SK-N-SH treated with all-trans-retinoic acid at 6 μM for 48 hours (cell line): ENCODE measurements around the gene RGS6.

Source experiments
- ATAC-seq: fragments of 200-7000 bp; cut with Tn5 transposase; 3 replicates; pipeline ENCODE4 v1.9.1; 2020; ENCODE audit warnings: mild to moderate bottlenecking, moderate library complexity
- ARNTL ChIP-seq: fragments of 450-650 bp; formaldehyde crosslinking; IDR thresholded peaks from 2 replicates; pipeline ENCODE4 v1.5.0; 2020; ENCODE audit warnings: low read depth, mild to moderate bottlenecking, moderate library complexity, borderline replicate concordance
- BACH2 ChIP-seq: fragments of 250-450 bp; sonication (Bioruptor Pico); IDR thresholded peaks from 2 replicates; pipeline ENCODE4 v1.9.0; 2021; ENCODE audit warnings: mild to moderate bottlenecking, borderline replicate concordance
- CSDC2 ChIP-seq: fragments of 250-450 bp; sonication (Bioruptor Pico); IDR thresholded peaks from 2 replicates; pipeline ENCODE4 v1.5.0; 2020; ENCODE audit warnings: mild to moderate bottlenecking, moderate library complexity
- ESRRG ChIP-seq: fragments of 250-450 bp; sonication (Bioruptor Pico); IDR thresholded peaks from 2 replicates; pipeline ENCODE4 v1.6.1; 2021; ENCODE audit warnings: mild to moderate bottlenecking
- ISL1 ChIP-seq: fragments of 250-450 bp; sonication (Bioruptor Pico); IDR thresholded peaks from 2 replicates; pipeline ENCODE4 v2.1.2; 2022; ENCODE audit warnings: mild to moderate bottlenecking, moderate library complexity
- OSR1 ChIP-seq: fragments of 250-450 bp; sonication (Bioruptor Pico); IDR thresholded peaks from 2 replicates; pipeline ENCODE4 v1.8.0; 2022; ENCODE audit warnings: moderate library complexity, mild to moderate bottlenecking, inconsistent platforms
- PATZ1 ChIP-seq: fragments of 250-450 bp; sonication (Bioruptor Pico); IDR thresholded peaks from 2 replicates; pipeline ENCODE4 v1.8.0; 2020; ENCODE audit warnings: mild to moderate bottlenecking, moderate library complexity, borderline replicate concordance
- PPARA ChIP-seq: fragments of 250-450 bp; sonication (Bioruptor Pico); IDR thresholded peaks from 2 replicates; pipeline ENCODE4 v1.5.0; 2020; ENCODE audit warnings: mild to moderate bottlenecking, borderline replicate concordance
- SNAI2 ChIP-seq: fragments of 250-450 bp; sonication (Bioruptor Pico); IDR thresholded peaks from 2 replicates; pipeline ENCODE4 v1.5.0; 2020; ENCODE audit warnings: mild to moderate bottlenecking, moderate library complexity
- TCF4 ChIP-seq: fragments of 250-450 bp; sonication (Bioruptor Pico); IDR thresholded peaks from 2 replicates; pipeline ENCODE4 v1.8.0; 2021; ENCODE audit warnings: mild to moderate bottlenecking, moderate library complexity, borderline replicate concordance
- TOX ChIP-seq: fragments of 250-450 bp; sonication (Bioruptor Pico); IDR thresholded peaks from 2 replicates; pipeline ENCODE4 v1.8.0; 2021; ENCODE audit warnings: mild to moderate bottlenecking, moderate library complexity, borderline replicate concordance
- TSHZ2 ChIP-seq: fragments of 250-450 bp; sonication (Bioruptor Pico); IDR thresholded peaks from 2 replicates; pipeline ENCODE4 v1.5.0; 2020; ENCODE audit warnings: mild to moderate bottlenecking, moderate library complexity
- ZC3H10 ChIP-seq: fragments of 250-450 bp; sonication (Bioruptor Pico); IDR thresholded peaks from 2 replicates; pipeline ENCODE4 v1.5.1; 2021; ENCODE audit warnings: mild to moderate bottlenecking, moderate library complexity
- ZNF565 ChIP-seq: fragments of 450-650 bp; formaldehyde crosslinking; conservative IDR thresholded peaks from 2 replicates; pipeline ENCODE4 v1.5.0; 2020; ENCODE audit warnings: low read depth, mild to moderate bottlenecking, moderate library complexity
- ZNF70 ChIP-seq: fragments of 450-650 bp; formaldehyde crosslinking; IDR thresholded peaks from 2 replicates; pipeline ENCODE4 v1.5.0; 2020; ENCODE audit warnings: mild to moderate bottlenecking, moderate library complexity
- ZNF8 ChIP-seq: fragments of 450-650 bp; formaldehyde crosslinking; IDR thresholded peaks from 2 replicates; pipeline ENCODE4 v1.5.0; 2020; ENCODE audit warnings: mild to moderate bottlenecking, moderate library complexity
- TF ChIP-seq, protein P1 (sequence below): fragments of 250-450 bp; sonication (Bioruptor Pico); IDR thresholded peaks from 2 replicates; pipeline ENCODE4 v1.5.1; 2021; ENCODE audit warnings: mild to moderate bottlenecking, moderate library complexity
- TF ChIP-seq, protein P2 (sequence below): fragments of 250-450 bp; sonication (Bioruptor Pico); IDR thresholded peaks from 2 replicates; pipeline ENCODE4 v1.8.0; 2021; ENCODE audit warnings: low read depth, mild to moderate bottlenecking, moderate library complexity, borderline replicate concordance
- TF ChIP-seq, protein P3 (sequence below): fragments of 250-450 bp; sonication (Bioruptor Pico); IDR thresholded peaks from 2 replicates; pipeline ENCODE4 v1.5.1; 2020; ENCODE audit warnings: low read depth, mild to moderate bottlenecking, moderate library complexity

RGS6 gene

GRCh38 chr14:72603639-72604038 lies 671.4 kb downstream of the RGS6 start:
- no peak for ATAC-seq
- TF ChIP-seq SNAI2 (CRISPR knock-in tag) (no peak), ISL1 (CRISPR knock-in tag) (no peak), OSR1 (CRISPR knock-in tag) (no peak), PPARA (no peak), TOX (CRISPR knock-in tag) (no peak), PATZ1 (CRISPR knock-in tag) (no peak), BACH2 (CRISPR knock-in tag) (no peak), TSHZ2 (CRISPR knock-in tag) (no peak), ARNTL (CRISPR knock-in tag) (no peak)
- TF ChIP-seq, protein P1, sequence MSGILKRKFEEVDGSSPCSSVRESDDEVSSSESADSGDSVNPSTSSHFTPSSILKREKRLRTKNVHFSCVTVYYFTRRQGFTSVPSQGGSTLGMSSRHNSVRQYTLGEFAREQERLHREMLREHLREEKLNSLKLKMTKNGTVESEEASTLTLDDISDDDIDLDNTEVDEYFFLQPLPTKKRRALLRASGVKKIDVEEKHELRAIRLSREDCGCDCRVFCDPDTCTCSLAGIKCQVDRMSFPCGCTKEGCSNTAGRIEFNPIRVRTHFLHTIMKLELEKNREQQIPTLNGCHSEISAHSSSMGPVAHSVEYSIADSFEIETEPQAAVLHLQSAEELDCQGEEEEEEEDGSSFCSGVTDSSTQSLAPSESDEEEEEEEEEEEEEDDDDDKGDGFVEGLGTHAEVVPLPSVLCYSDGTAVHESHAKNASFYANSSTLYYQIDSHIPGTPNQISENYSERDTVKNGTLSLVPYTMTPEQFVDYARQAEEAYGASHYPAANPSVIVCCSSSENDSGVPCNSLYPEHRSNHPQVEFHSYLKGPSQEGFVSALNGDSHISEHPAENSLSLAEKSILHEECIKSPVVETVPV: no peak
- TF ChIP-seq, all 23 proteins: peak for 0

- TF ChIP-seq OSR1 (CRISPR knock-in tag) (no peak), CSDC2 (CRISPR knock-in tag) (no peak), ZC3H10 (no peak), ESRRG (no peak), TOX (CRISPR knock-in tag) (no peak), ISL1 (CRISPR knock-in tag) (no peak), ZNF8 (no peak), PATZ1 (CRISPR knock-in tag) (no peak), ZNF565 (no peak), BACH2 (CRISPR knock-in tag) (no peak), ZNF70 (CRISPR knock-in tag) (no peak), TCF4 (CRISPR knock-in tag) (no peak)
- TF ChIP-seq, protein P1: no peak
- TF ChIP-seq, protein P2, sequence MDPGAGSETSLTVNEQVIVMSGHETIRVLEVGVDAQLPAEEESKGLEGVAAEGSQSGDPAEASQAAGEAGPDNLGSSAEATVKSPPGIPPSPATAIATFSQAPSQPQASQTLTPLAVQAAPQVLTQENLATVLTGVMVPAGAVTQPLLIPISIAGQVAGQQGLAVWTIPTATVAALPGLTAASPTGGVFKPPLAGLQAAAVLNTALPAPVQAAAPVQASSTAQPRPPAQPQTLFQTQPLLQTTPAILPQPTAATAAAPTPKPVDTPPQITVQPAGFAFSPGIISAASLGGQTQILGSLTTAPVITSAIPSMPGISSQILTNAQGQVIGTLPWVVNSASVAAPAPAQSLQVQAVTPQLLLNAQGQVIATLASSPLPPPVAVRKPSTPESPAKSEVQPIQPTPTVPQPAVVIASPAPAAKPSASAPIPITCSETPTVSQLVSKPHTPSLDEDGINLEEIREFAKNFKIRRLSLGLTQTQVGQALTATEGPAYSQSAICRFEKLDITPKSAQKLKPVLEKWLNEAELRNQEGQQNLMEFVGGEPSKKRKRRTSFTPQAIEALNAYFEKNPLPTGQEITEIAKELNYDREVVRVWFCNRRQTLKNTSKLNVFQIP (CRISPR knock-in tag): no peak
- TF ChIP-seq, protein P3, sequence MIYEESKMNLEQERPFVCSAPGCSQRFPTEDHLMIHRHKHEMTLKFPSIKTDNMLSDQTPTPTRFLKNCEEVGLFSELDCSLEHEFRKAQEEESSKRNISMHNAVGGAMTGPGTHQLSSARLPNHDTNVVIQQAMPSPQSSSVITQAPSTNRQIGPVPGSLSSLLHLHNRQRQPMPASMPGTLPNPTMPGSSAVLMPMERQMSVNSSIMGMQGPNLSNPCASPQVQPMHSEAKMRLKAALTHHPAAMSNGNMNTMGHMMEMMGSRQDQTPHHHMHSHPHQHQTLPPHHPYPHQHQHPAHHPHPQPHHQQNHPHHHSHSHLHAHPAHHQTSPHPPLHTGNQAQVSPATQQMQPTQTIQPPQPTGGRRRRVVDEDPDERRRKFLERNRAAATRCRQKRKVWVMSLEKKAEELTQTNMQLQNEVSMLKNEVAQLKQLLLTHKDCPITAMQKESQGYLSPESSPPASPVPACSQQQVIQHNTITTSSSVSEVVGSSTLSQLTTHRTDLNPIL (CRISPR knock-in tag): no peak
- ATAC-seq: no peak
These were observed 671.9 kb downstream of the RGS6 start for GRCh38 chr14:72604133-72604532.
